ENCODE measurements around the gene APOBEC3G.
"Not testable (repeated sequence)": the region's sequence is repeated elsewhere in the genome, so short reads cannot be mapped to it uniquely, and the experiment has no call there.

Gene APOBEC3G

GRCh38 chr22:39077026-39077840, at the start of gene APOBEC3G:
APOBEC3G (plus strand) TSS chr22:39077275; CDS start chr22:39077362, 87 bp downstream.
- ATAC-seq = peak; percentile 96 to 98

GRCh38 chr22:39027717-39028116, 49.4 kb upstream of the APOBEC3G start:
- ATAC-seq = no peak

GRCh38 chr22:39028281-39028680, 48.8 kb upstream of the APOBEC3G start:
- no peak for ATAC-seq

- ATAC-seq = no peak
These were observed 47.8 kb upstream of the APOBEC3G start for GRCh38 chr22:39029227-39029626.

- ATAC-seq = no peak
These were observed 46.4 kb upstream of the APOBEC3G start for GRCh38 chr22:39030705-39031104.

GRCh38 chr22:39031434-39032295, 45.4 kb upstream of the APOBEC3G start:
- not testable (repeated sequence) for ATAC-seq

GRCh38 chr22:39037071-39037470, 40.0 kb upstream of the APOBEC3G start:
- not testable (repeated sequence) for ATAC-seq

- ATAC-seq = no peak
These were observed 37.6 kb upstream of the APOBEC3G start for GRCh38 chr22:39039306-39040126.

GRCh38 chr22:39040155-39040537, 36.9 kb upstream of the APOBEC3G start:
- not testable (repeated sequence) for ATAC-seq

GRCh38 chr22:39040538-39041296, 36.4 kb upstream of the APOBEC3G start, which contains the start of gene APOBEC3F:
APOBEC3F (plus strand) TSS chr22:39040864; CDS start chr22:39040961, 97 bp downstream.
- peak; percentile 93 to 95 for ATAC-seq

GRCh38 chr22:39041908-39042307, 35.2 kb upstream of the APOBEC3G start:
- no peak for ATAC-seq

GRCh38 chr22:39043063-39043462, 34.0 kb upstream of the APOBEC3G start:
- not testable (repeated sequence) for ATAC-seq

- not testable (repeated sequence) for ATAC-seq
These were observed 31.9 kb upstream of the APOBEC3G start for GRCh38 chr22:39045136-39045535.

- not testable (repeated sequence) for ATAC-seq
These were observed 27.6 kb upstream of the APOBEC3G start for GRCh38 chr22:39049486-39049885.

GRCh38 chr22:39051844-39052495, 25.1 kb upstream of the APOBEC3G start:
- not testable (repeated sequence) for ATAC-seq

- no peak for ATAC-seq
These were observed 21.4 kb upstream of the APOBEC3G start for GRCh38 chr22:39055658-39056057.

GRCh38 chr22:39061290-39061689, 15.8 kb upstream of the APOBEC3G start:
- not testable (repeated sequence) for ATAC-seq

- not testable (repeated sequence) for ATAC-seq
These were observed 15.1 kb upstream of the APOBEC3G start for GRCh38 chr22:39061951-39062350.

- ATAC-seq = not testable (repeated sequence)
These were observed 13.2 kb upstream of the APOBEC3G start for GRCh38 chr22:39063904-39064303.

GRCh38 chr22:39066442-39067276, 10.4 kb upstream of the APOBEC3G start:
- ATAC-seq = peak in 1 of 2 donors; percentile 34
